HepG2 (cell line): Measurements from ENCODE around the gene S100A9. TPM values are rescaled to one million over a fixed set of nuclear protein-coding genes. Genes with fewer than 3 reads are reported as not detected.

Experiments
- ATAC-seq: fragments of 200-7000 bp; cut with Tn5 transposase; 3 replicates; pipeline ENCODE4 v1.9.1; 2020; ENCODE audit warnings: mild to moderate bottlenecking, moderate library complexity
- BruUV-seq: library from RNA; stranded (reverse); fragments of 400-500 nt; replicated peaks from 2 replicates; lab custom pipeline; 2021; lab: Mats Ljungman, UMichigan
- CTCF ChIA-PET: fragments of 300-600 bp; formaldehyde crosslinking; extraction: SDS; loops from one replicate; lab custom pipeline; 2021; ENCODE audit warnings: low total read pairs, inconsistent platforms, low intra/inter-chr PET ratio; lab: Yijun Ruan, JAX
- POLR2A ChIA-PET: fragments of 350-600 bp; sonication (Branson Sonifier 250); formaldehyde crosslinking; loops from one replicate; lab custom pipeline; 2020; ENCODE audit warnings: antibody characterized with exemption, inconsistent platforms; lab: Yijun Ruan, JAX
- DNase-seq: peaks from one replicate; pipeline ENCODE4 v3.0.0-alpha.2; 2015; ENCODE audit warnings: low spot score
- FAIRE-seq: peaks from 3 replicates; lab custom pipeline; 2011; peaks lifted over from hg19 to GRCh38; lab: Jason Lieb, UNC
- H2AFZ ChIP-seq: one replicate; pipeline ENCODE4 v1.6.1; 2011; ENCODE audit warnings: low read length, inconsistent platforms
- H3K27ac ChIP-seq: fragments of 300-600 bp; 3 replicates; pipeline ENCODE4 v1.8.0; 2011; ENCODE audit warnings: mixed run types, mild to moderate bottlenecking, mixed read lengths, low read length, inconsistent platforms; ENCODE audit not compliant: insufficient read depth; ENCODE audit errors: extremely low read length
- H3K27me3 ChIP-seq, 2 experiments: fragments of 200-600 bp in 1 of 2; 2 replicates in 1 of 2; 3 replicates in 1 of 2; pipeline versions ENCODE4 v1.6.0 to v1.8.0; 2011; ENCODE audit warnings: low read length in 2 of 2, mild to moderate bottlenecking in 2 of 2, moderate library complexity in 2 of 2, inconsistent platforms in 1 of 2; ENCODE audit not compliant: insufficient read depth in 2 of 2, control insufficient read depth in 1 of 2
- H3K36me3 ChIP-seq, 2 experiments: fragments of 200-600 bp in 1 of 2; replicated peaks in 1 of 2; 2 replicates in 1 of 2; 3 replicates in 1 of 2; pipeline versions ENCODE4 v1.5.1 to v1.8.0; 2011; ENCODE audit warnings: low read length in 2 of 2, inconsistent platforms in 1 of 2; ENCODE audit not compliant: insufficient read depth in 2 of 2, control insufficient read depth in 1 of 2
- H3K4me1 ChIP-seq: 2 replicates; pipeline ENCODE4 v1.5.1; 2012; ENCODE audit warnings: low read length, inconsistent platforms; ENCODE audit not compliant: insufficient read depth
- H3K4me2 ChIP-seq: 2 replicates; pipeline ENCODE4 v1.6.0; 2011; ENCODE audit warnings: low read depth, low read length, inconsistent platforms
- H3K4me3 ChIP-seq, 3 experiments: fragments of 200-600 bp in 1 of 3; sonication (generic), shearing (Covaris generic) in 1 of 3; replicated peaks in 1 of 3; 2 replicates each; pipeline ENCODE4 v1.5.1; 2011 to 2016; ENCODE audit warnings: low read length in 3 of 3, inconsistent platforms in 2 of 3, low read depth in 2 of 3, mild to moderate bottlenecking in 2 of 3, control low read depth in 1 of 3, mixed read lengths in 1 of 3; ENCODE audit not compliant: insufficient read depth in 1 of 3
- H3K79me2 ChIP-seq: one replicate; pipeline ENCODE4 v1.6.1; 2011; ENCODE audit warnings: low read length, inconsistent platforms; ENCODE audit not compliant: insufficient read depth
- H3K9ac ChIP-seq: 2 replicates; pipeline ENCODE4 v1.6.0; 2011; ENCODE audit warnings: mild to moderate bottlenecking, low read depth, low read length, inconsistent platforms; ENCODE audit not compliant: insufficient read depth
- H3K9me3 ChIP-seq: 2 replicates; pipeline ENCODE4 v1.5.1; 2012; ENCODE audit warnings: mild to moderate bottlenecking, low read length
- H4K20me1 ChIP-seq: 2 replicates; pipeline ENCODE4 v1.6.0; 2011; ENCODE audit warnings: inconsistent platforms, mild to moderate bottlenecking, low read length, moderate library complexity; ENCODE audit not compliant: insufficient read depth
- HOXA5 ChIP-seq: sonication (generic); formaldehyde crosslinking; IDR thresholded peaks from 2 replicates; pipeline ENCODE4 v1.4.0; 2020; ENCODE audit warnings: missing genetic modification reagents
- JUNB ChIP-seq: sonication (generic); formaldehyde crosslinking; IDR thresholded peaks from 2 replicates; pipeline ENCODE4 v1.8.0; 2022; ENCODE audit warnings: missing genetic modification reagents, mild to moderate bottlenecking, borderline replicate concordance
- MZF1 ChIP-seq: sonication (generic); formaldehyde crosslinking; IDR thresholded peaks from 2 replicates; pipeline ENCODE4 v1.8.1; 2023; ENCODE audit warnings: mild to moderate bottlenecking, missing genetic modification reagents, borderline replicate concordance
- ONECUT2 ChIP-seq: sonication (generic); formaldehyde crosslinking; IDR thresholded peaks from 2 replicates; pipeline ENCODE4 v1.4.0; 2020; ENCODE audit warnings: missing genetic modification reagents
- ZNF20 ChIP-seq: sonication (generic); formaldehyde crosslinking; IDR thresholded peaks from 2 replicates; pipeline ENCODE4 v1.4.0; 2020; ENCODE audit warnings: mild to moderate bottlenecking, moderate library complexity, missing genetic modification reagents
- ZNF329 ChIP-seq: sonication (generic); formaldehyde crosslinking; IDR thresholded peaks from 2 replicates; pipeline ENCODE4 v1.9.0; 2021; ENCODE audit warnings: low read depth, mild to moderate bottlenecking, missing genetic modification reagents
- ZNF607 ChIP-seq: sonication (generic); formaldehyde crosslinking; IDR thresholded peaks from 2 replicates; pipeline ENCODE4 v1.5.1; 2020; ENCODE audit warnings: missing genetic modification reagents, mild to moderate bottlenecking, borderline replicate concordance
- WGBS: methylation state at CpG from one replicate; pipeline ENCODE4 v1.1.6; 2017; ENCODE audit warnings: low lambda C conversion rate; 5-methylcytosine and 5-hydroxymethylcytosine counted together
- in situ Hi-C: cut with HindIII; loops from 2 replicates; pipeline ENCODE4 v1.10.0; 2017; ENCODE audit warnings: low pct_unique_long_range_greater_than_20kb; ENCODE audit not compliant: extremely low pct_ligation_motif_present
- intact Hi-C: fragments of 100-400 bp; cut with micrococcal nuclease; formaldehyde crosslinking; loops from one replicate; pipeline ENCODE4 v1.10.0; 2022; ENCODE audit not compliant: unreplicated experiment
- polyA plus RNA-seq, 8 experiments: library from polyadenylated mRNA; depleted of rRNA in 3 of 8; stranded (reverse) in 7 of 8; unstranded in 1 of 8; fragments of >200 nt; fragmentation: Illumina TruSeq in 4 of 8; extraction: Trizol in 4 of 8; gene quantifications; 2 replicates each; pipeline versions ENCODE4 v1.2.1 to v1.2.3, GENCODE V29; 2011 to 2016; ENCODE audit warnings: low read depth in 4 of 8, missing spikeins in 1 of 8, mixed read lengths in 1 of 8; ENCODE audit not compliant: insufficient read depth in 1 of 8
- total RNA-seq, 5 experiments: library from RNA; depleted of rRNA; stranded (reverse); fragments of >200 nt; fragmentation: Illumina TruSeq; extraction: Trizol; gene quantifications; 2 replicates each; pipeline ENCODE4 v1.2.3, GENCODE V29; 2016; ENCODE audit warnings: low read depth in 1 of 5
- TF ChIP-seq, protein P1 (sequence below): sonication (generic); formaldehyde crosslinking; IDR thresholded peaks from 2 replicates; pipeline ENCODE4 v1.4.0; 2020; ENCODE audit warnings: missing genetic modification reagents, borderline replicate concordance
- TF ChIP-seq, protein P2 (sequence below): sonication (generic); formaldehyde crosslinking; IDR thresholded peaks from 2 replicates; pipeline ENCODE4 v1.5.0; 2020; ENCODE audit warnings: missing genetic modification reagents
- TF ChIP-seq, protein P3 (sequence below): sonication (generic); IDR thresholded peaks from 2 replicates; pipeline ENCODE4 v1.6.1; 2016; ENCODE audit warnings: low read depth, borderline replicate concordance

Gene S100A9
- total and polyA plus RNA-seq, 2 of the 13 experiments (the other 11 are each of a cell fraction or from before 2014, with no cell fraction given), result 0.31 to 0.69 TPM

DNA sequence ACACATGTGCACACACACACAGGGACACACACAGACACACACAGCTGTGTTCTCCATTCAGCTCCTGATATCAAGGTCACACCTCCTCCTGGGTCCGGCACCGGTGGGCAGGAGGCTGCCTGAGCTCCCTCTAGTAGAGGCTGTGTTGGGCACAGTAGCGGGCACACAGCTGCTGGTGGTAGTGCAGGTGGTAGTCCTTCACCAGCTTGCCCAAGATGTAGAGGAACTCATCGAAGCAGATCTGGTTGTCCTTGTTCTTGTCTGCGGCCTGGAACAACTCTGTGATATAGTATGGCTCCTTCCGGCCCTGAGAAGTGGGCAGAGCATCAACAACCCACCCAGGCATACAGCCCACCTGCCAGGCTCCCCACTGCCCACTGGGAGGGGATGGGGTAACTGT lies 38.8 kb downstream of the S100A9 start (continued):
- TF ChIP-seq ZNF329 (CRISPR knock-in tag), result no peak
- TF ChIP-seq ZNF607, result no peak
- no peak for TF ChIP-seq ONECUT2 (CRISPR knock-in tag)

DNA sequence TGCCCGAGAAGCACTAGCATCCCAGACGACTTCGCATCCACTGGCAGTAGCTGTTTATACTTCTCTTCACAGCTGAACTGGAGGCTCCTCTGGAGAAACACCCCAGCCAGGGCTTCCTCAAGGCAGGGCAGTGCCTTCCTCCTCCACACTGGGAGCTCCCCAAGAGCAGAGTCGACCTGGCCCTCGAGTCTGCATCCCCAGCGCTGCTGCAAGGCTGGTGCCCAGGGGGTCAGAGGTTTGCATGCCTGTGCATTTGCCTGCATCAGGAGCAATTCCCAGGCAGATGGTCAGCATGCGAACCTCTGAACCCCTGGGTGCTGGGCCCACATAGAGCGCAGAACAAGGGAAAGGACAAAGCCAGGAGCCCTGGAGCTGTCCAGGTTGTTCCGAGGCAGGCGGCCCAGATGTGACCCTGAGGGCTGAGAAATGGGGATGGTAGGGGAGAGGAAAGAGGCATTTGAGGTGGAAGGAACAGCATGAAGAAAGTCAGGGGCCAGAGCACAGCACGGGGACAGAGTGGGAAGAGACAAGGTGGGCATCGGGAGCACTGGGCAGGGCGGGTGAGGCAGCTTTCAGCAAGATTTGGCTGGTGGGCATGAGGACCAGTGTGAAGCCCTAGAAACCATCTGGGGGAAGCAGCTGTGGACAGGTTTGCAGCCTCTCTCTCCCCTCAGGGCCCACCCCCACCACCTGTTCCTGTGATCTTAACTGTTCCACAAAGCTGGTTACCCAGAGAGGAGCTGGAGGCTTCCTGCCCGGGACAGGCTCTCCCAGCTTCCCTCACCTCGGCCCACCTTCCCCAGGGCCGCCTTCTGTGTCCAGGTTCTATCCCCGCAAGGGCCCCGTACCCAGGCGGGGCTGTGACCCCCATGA lies 39.6 kb downstream of the S100A9 start:
- WGBS, result 9% methylated on average over 10 of the region's 19 CpGs
- ChIA-PET CTCF (no interaction called here), POLR2A (no interaction called here)
- in situ Hi-C loops, result no loop called here
- Histone ChIP-seq H3K27me3 (peaks cover 2 to 57% of the 10 kb centered on the region in 2 experiments; a peak in 4 of 5 replicates), H4K20me1 (no peaks in the 10 kb centered on the region), H3K4me1 (no peaks in the 10 kb centered on the region), H3K9me3 (no peaks in the 10 kb centered on the region), H3K79me2 (no peaks in the 10 kb centered on the region), H3K27ac (no peak overlapping the region), H2AFZ (no peak overlapping the region), H3K4me3 (no peak overlapping the region), H3K9ac (no peak overlapping the region), H3K4me2 (no peak overlapping the region), H3K36me3 (no peaks in the 10 kb centered on the region)
- no TSS peak for BruUV-seq
- intact Hi-C loops, result loop anchor here (10.0 kb wide), 2 partner anchors 62 to 1002 kb away; no protein-coding TSS in a partner anchor
- TF ChIP-seq, protein P1, sequence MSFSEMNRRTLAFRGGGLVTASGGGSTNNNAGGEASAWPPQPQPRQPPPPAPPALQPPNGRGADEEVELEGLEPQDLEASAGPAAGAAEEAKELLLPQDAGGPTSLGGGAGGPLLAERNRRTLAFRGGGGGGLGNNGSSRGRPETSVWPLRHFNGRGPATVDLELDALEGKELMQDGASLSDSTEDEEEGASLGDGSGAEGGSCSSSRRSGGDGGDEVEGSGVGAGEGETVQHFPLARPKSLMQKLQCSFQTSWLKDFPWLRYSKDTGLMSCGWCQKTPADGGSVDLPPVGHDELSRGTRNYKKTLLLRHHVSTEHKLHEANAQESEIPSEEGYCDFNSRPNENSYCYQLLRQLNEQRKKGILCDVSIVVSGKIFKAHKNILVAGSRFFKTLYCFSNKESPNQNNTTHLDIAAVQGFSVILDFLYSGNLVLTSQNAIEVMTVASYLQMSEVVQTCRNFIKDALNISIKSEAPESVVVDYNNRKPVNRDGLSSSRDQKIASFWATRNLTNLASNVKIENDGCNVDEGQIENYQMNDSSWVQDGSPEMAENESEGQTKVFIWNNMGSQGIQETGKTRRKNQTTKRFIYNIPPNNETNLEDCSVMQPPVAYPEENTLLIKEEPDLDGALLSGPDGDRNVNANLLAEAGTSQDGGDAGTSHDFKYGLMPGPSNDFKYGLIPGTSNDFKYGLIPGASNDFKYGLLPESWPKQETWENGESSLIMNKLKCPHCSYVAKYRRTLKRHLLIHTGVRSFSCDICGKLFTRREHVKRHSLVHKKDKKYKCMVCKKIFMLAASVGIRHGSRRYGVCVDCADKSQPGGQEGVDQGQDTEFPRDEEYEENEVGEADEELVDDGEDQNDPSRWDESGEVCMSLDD (CRISPR knock-in tag), result no peak
- TF ChIP-seq, protein P2, sequence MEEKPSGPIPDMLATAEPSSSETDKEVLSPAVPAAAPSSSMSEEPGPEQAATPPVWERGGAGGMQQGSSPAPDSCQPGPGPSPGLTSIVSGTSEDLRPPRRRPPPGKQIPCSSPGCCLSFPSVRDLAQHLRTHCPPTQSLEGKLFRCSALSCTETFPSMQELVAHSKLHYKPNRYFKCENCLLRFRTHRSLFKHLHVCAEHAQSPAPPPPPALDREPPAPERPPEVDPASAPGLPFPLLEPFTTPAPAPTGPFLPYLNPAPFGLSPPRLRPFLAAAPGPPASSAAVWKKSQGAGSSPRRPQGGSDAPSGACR (CRISPR knock-in tag), result no peak
- TF ChIP-seq ZNF20 (no peak), JUNB (CRISPR knock-in tag) (no peak), MZF1 (CRISPR knock-in tag) (no peak), HOXA5 (CRISPR knock-in tag) (no peak)
- TF ChIP-seq, protein P3, sequence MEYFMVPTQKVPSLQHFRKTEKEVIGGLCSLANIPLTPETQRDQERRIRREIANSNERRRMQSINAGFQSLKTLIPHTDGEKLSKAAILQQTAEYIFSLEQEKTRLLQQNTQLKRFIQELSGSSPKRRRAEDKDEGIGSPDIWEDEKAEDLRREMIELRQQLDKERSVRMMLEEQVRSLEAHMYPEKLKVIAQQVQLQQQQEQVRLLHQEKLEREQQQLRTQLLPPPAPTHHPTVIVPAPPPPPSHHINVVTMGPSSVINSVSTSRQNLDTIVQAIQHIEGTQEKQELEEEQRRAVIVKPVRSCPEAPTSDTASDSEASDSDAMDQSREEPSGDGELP, result no peak
- FAIRE-seq (no peak), DNase-seq (no peak), ATAC-seq (no peak)
